Purkinje cell (primary cell): Measurements from ENCODE around the gene TIGD4. TPM values are rescaled to one million over a fixed set of nuclear protein-coding genes. Genes with fewer than 3 reads are reported as not detected.

Experiments used
- polyA plus RNA-seq: library from polyadenylated mRNA; unstranded; fragments of >200 nt; fragmentation: Nextera tagmentation; gene quantifications from 2 replicates; pipeline ENCODE4 v1.2.1, GENCODE V29; 2014

Gene TIGD4
- 0.59 TPM in 1 of 2 replicates, not detected in the other for polyA plus RNA-seq

DNA sequence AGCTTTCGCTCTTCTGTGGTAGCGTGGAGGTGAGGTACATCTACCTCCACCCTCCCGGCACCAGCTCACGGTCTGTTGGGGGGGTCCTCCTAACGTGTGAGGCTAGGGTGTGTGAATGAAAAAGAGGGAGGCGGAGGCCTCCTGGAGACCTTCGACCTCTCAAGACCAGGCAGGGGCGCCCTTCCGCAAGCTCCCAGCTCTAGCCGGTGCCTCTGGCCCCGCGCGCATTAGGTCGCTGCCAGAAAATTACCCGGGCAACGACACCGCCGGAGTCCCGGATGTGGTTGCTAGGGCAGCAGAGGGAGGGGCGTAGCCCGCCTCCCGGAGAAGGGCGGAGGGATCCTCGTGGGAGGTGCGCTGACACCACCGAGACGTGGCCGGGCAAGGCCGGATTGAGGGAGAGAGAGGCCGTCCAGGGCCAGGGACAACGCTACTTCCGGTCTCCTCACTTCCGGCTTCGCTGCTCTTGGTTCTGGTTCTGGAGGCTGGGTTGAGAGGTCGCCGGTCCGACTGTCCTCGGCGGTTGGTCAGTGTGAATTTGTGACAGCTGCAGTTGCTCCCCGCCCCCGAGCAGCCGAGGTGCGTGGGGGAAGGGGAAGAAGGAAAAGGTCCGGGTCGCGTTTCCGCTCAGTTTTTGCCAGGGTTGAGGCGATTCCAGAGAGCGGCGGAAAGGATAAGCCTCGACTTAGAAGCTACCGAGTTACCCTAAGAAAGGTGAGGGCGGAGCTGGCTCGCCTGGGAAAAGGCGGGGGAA is at the start of gene TIGD4, which contains the start of gene ARFIP1:
TSS of gene TIGD4 (minus strand) at position 218 of the 754 bp plus-strand sequence. CDS start 8,726 bp downstream, outside the sequence.
TSS of gene ARFIP1 (plus strand) at position 442 of the 754 bp plus-strand sequence. CDS start 49,680 bp downstream, outside the sequence.

Other genes with a start within 250 kb of the TIGD4 start
- gene FBXW7, start 243.6 kb downstream of the TIGD4 start, polyA plus RNA-seq: 54.2 and 121 TPM in 2 replicates
- gene TMEM154, start 99.7 kb downstream of the TIGD4 start, polyA plus RNA-seq: 0.05 and 0.06 TPM in 2 replicates
- 6.3 and 10.1 TPM in 2 replicates for gene ARFIP1, start 224 bp upstream of the TIGD4 start, polyA plus RNA-seq
- 0.22 TPM in 1 of 2 replicates, not detected in the other for gene FHDC1, start 156.6 kb upstream of the TIGD4 start, polyA plus RNA-seq